H1 (cell line): ENCODE data around the gene RASSF3. TPM values are rescaled to one million over a fixed set of nuclear protein-coding genes. Genes with fewer than 3 reads are reported as not detected.

Experiments used
- CTCF ChIA-PET: fragments of 300-600 bp; sonication (Branson Sonifier 250); formaldehyde crosslinking; loops from one replicate; lab custom pipeline; 2021; ENCODE audit not compliant: partially characterized antibody; lab: Charles Lee
- POLR2A ChIA-PET: fragments of 300-600 bp; sonication (Branson Sonifier 250); formaldehyde crosslinking; loops from one replicate; lab custom pipeline; 2021; ENCODE audit warnings: inconsistent platforms; ENCODE audit not compliant: partially characterized antibody; lab: Charles Lee
- DNase-seq, 2 experiments: peaks; one replicate each; pipeline versions ENCODE4 v3.0.0 to v3.0.0-alpha.2; 2010 to 2022; ENCODE audit warnings: low spot score in 2 of 2, low read depth in 1 of 2, mixed read lengths in 1 of 2
- FAIRE-seq: peaks from 2 replicates; lab custom pipeline; 2011; peaks lifted over from hg19 to GRCh38; lab: Jason Lieb, UNC
- H2AFZ ChIP-seq: 2 replicates; pipeline ENCODE4 v1.8.1; 2012; ENCODE audit warnings: low read length, inconsistent platforms
- H2AK5ac ChIP-seq: 2 replicates; pipeline ENCODE4 v1.6.1; 2013; ENCODE audit warnings: low read depth, low read length
- H2BK120ac ChIP-seq: replicated peaks from 2 replicates; pipeline ENCODE3; 2013; ENCODE audit warnings: low read depth, low read length, inconsistent platforms
- H2BK12ac ChIP-seq: 2 replicates; pipeline ENCODE4 v1.6.1; 2013; ENCODE audit warnings: low read depth, low read length
- H2BK15ac ChIP-seq: 2 replicates; pipeline ENCODE4 v1.6.1; 2013; ENCODE audit warnings: low read length
- H2BK20ac ChIP-seq: 2 replicates; pipeline ENCODE4 v1.6.1; 2013; ENCODE audit warnings: low read length
- H2BK5ac ChIP-seq: 2 replicates; pipeline ENCODE4 v1.6.1; 2013; ENCODE audit warnings: low read depth, low read length
- H3K14ac ChIP-seq: 2 replicates; pipeline ENCODE4 v1.6.1; 2013; ENCODE audit warnings: inconsistent platforms; ENCODE audit not compliant: insufficient read length
- H3K18ac ChIP-seq: 2 replicates; pipeline ENCODE4 v1.6.1; 2013; ENCODE audit warnings: low read length; ENCODE audit errors: extremely low read depth
- H3K23ac ChIP-seq: 2 replicates; pipeline ENCODE4 v1.6.1; 2013; ENCODE audit warnings: inconsistent platforms; ENCODE audit not compliant: insufficient read length
- H3K23me2 ChIP-seq: 2 replicates; pipeline ENCODE4 v1.6.1; 2013; ENCODE audit warnings: low read depth, low read length
- H3K27ac ChIP-seq: 2 replicates; pipeline ENCODE4 v1.6.1; 2011; ENCODE audit warnings: low read depth, low read length, inconsistent platforms
- H3K27me3 ChIP-seq, 4 experiments: replicated peaks in 1 of 4; 1 replicate in 1 of 4; 2 replicates in 3 of 4; pipeline versions ENCODE4 v1.6.1 to v1.8.1; 2011 to 2013; ENCODE audit warnings: low read length in 3 of 4, mild to moderate bottlenecking in 3 of 4, inconsistent platforms in 2 of 4, mixed read lengths in 2 of 4, moderate library complexity in 1 of 4; ENCODE audit not compliant: control insufficient read depth in 3 of 4, insufficient read depth in 3 of 4; ENCODE audit errors: extremely low read depth in 1 of 4
- H3K36me3 ChIP-seq, 4 experiments: 2 replicates each; pipeline versions ENCODE4 v1.6.1 to v1.8.1; 2011 to 2013; ENCODE audit warnings: mild to moderate bottlenecking in 4 of 4, low read length in 3 of 4, moderate library complexity in 2 of 4, control low read depth in 1 of 4, inconsistent platforms in 1 of 4; ENCODE audit not compliant: insufficient read depth in 4 of 4, control insufficient read depth in 2 of 4
- H3K4ac ChIP-seq: replicated peaks from 2 replicates; pipeline ENCODE3; 2013; ENCODE audit warnings: low read length, low read depth, mixed read lengths, inconsistent platforms; ENCODE audit not compliant: insufficient read length
- H3K4me1 ChIP-seq, 4 experiments: replicated peaks in 1 of 4; 1 replicate in 1 of 4; 2 replicates in 3 of 4; pipeline versions ENCODE4 v1.6.1 to v1.8.1; 2011 to 2013; ENCODE audit warnings: low read length in 3 of 4, inconsistent platforms in 2 of 4, mixed read lengths in 1 of 4; ENCODE audit not compliant: insufficient read depth in 4 of 4, control insufficient read depth in 3 of 4
- H3K4me2 ChIP-seq, 2 experiments: 2 replicates each; pipeline versions ENCODE4 v1.6.1 to v1.8.1; 2011 to 2013; ENCODE audit warnings: low read depth in 2 of 2, low read length in 2 of 2, control low read depth in 1 of 2, inconsistent platforms in 1 of 2, mild to moderate bottlenecking in 1 of 2; ENCODE audit not compliant: insufficient read depth in 1 of 2
- H3K4me3 ChIP-seq, 4 experiments: fragments of 200-600, 300-600 bp in 1 of 4; sonication (generic), shearing (Covaris generic), sonication (Bioruptor Twin) in 1 of 4; 2 replicates each; pipeline versions ENCODE4 v1.5.1 to v1.8.1; 2011 to 2016; ENCODE audit warnings: low read length in 4 of 4, low read depth in 3 of 4, control low read depth in 2 of 4, inconsistent platforms in 2 of 4, mild to moderate bottlenecking in 2 of 4, mixed read lengths in 1 of 4, moderate library complexity in 1 of 4; ENCODE audit not compliant: insufficient read depth in 2 of 4; ENCODE audit errors: extremely low read depth in 1 of 4
- H3K56ac ChIP-seq: replicated peaks from 2 replicates; pipeline ENCODE3; 2013; ENCODE audit warnings: low read depth, mild to moderate bottlenecking, mixed read lengths, low read length, inconsistent platforms; ENCODE audit not compliant: insufficient read length
- H3K79me1 ChIP-seq: 2 replicates; pipeline ENCODE4 v1.6.1; 2013; ENCODE audit warnings: low read depth, low read length, control low read depth
- H3K79me2 ChIP-seq, 2 experiments: 2 replicates each; pipeline versions ENCODE4 v1.6.1 to v1.8.1; 2012 to 2013; ENCODE audit warnings: low read length in 2 of 2, mild to moderate bottlenecking in 2 of 2, inconsistent platforms in 1 of 2; ENCODE audit not compliant: insufficient read depth in 2 of 2, control insufficient read depth in 1 of 2
- H3K9ac ChIP-seq, 4 experiments: replicated peaks in 1 of 4; 1 replicate in 1 of 4; 2 replicates in 3 of 4; pipeline versions ENCODE4 v1.6.1 to v1.8.1; 2011 to 2013; ENCODE audit warnings: low read depth in 3 of 4, low read length in 3 of 4, control low read depth in 2 of 4, mild to moderate bottlenecking in 2 of 4, moderate library complexity in 2 of 4, inconsistent platforms in 1 of 4; ENCODE audit errors: extremely low read depth in 1 of 4
- H3K9me3 ChIP-seq, 2 experiments: 2 replicates each; pipeline versions ENCODE4 v1.6.1 to v1.8.1; 2012 to 2013; ENCODE audit warnings: mild to moderate bottlenecking in 2 of 2, moderate library complexity in 2 of 2, control low read depth in 1 of 2, inconsistent platforms in 1 of 2, low read depth in 1 of 2, low read length in 1 of 2, mixed read lengths in 1 of 2; ENCODE audit not compliant: insufficient read depth in 2 of 2
- H4K20me1 ChIP-seq, 2 experiments: replicated peaks in 1 of 2; 2 replicates each; pipeline versions ENCODE3 to v1.8.1; 2011 to 2013; ENCODE audit warnings: inconsistent platforms in 2 of 2, low read length in 2 of 2, mild to moderate bottlenecking in 1 of 2; ENCODE audit not compliant: insufficient read depth in 2 of 2, control insufficient read depth in 1 of 2
- H4K5ac ChIP-seq: 2 replicates; pipeline ENCODE4 v1.6.1; 2013; ENCODE audit warnings: low read length, low read depth, mixed read lengths, inconsistent platforms; ENCODE audit not compliant: insufficient read length
- H4K8ac ChIP-seq: 2 replicates; pipeline ENCODE4 v1.8.0; 2013; ENCODE audit warnings: mild to moderate bottlenecking, moderate library complexity, low read length, inconsistent platforms; ENCODE audit not compliant: insufficient read depth; ENCODE audit errors: extremely low read depth
- H4K91ac ChIP-seq: replicated peaks from 2 replicates; pipeline ENCODE3; 2013; ENCODE audit warnings: low read length, mixed read lengths, inconsistent platforms; ENCODE audit not compliant: insufficient read length
- BACH1 ChIP-seq: IDR thresholded peaks from 2 replicates; pipeline ENCODE4 v1.6.1; 2012; ENCODE audit warnings: low read length, improper control_type of control experiment
- BCL11A ChIP-seq, 2 experiments: IDR thresholded peaks; one replicate each; pipeline ENCODE4 v1.6.1; 2011; ENCODE audit warnings: low read depth in 2 of 2, low read length in 2 of 2, mild to moderate bottlenecking in 2 of 2
- EGR1 ChIP-seq: IDR thresholded peaks from 2 replicates; pipeline ENCODE4 v1.6.1; 2011; ENCODE audit warnings: low read depth, low read length, borderline replicate concordance
- EZH2 ChIP-seq: fragments of 200-600 bp; sonication (generic); IDR thresholded peaks from 2 replicates; pipeline ENCODE4 v1.7.1; 2012; ENCODE audit warnings: low read depth, mild to moderate bottlenecking, moderate library complexity, low read length, inconsistent platforms; ENCODE audit not compliant: severe bottlenecking
- GTF2F1 ChIP-seq: IDR thresholded peaks from 2 replicates; pipeline ENCODE4 v1.6.1; 2012; ENCODE audit warnings: low read depth, low read length, improper control_type of control experiment, borderline replicate concordance
- MAFK ChIP-seq: IDR thresholded peaks from 2 replicates; pipeline ENCODE4 v1.6.1; 2012; ENCODE audit warnings: low read depth, mild to moderate bottlenecking, improper control_type of control experiment, low read length
- NANOG ChIP-seq: IDR thresholded peaks from 2 replicates; pipeline ENCODE4 v1.6.1; 2011; ENCODE audit warnings: low read length, low read depth, mild to moderate bottlenecking, inconsistent platforms; ENCODE audit not compliant: insufficient read depth, poor library complexity, severe bottlenecking
- POLR2AphosphoS5 ChIP-seq: IDR thresholded peaks from 2 replicates; pipeline ENCODE4 v1.6.1; 2011; ENCODE audit warnings: low read depth, low read length
- SP2 ChIP-seq: IDR thresholded peaks from 2 replicates; pipeline ENCODE4 v1.6.1; 2012; ENCODE audit warnings: mild to moderate bottlenecking, low read length, inconsistent platforms
- SRF ChIP-seq: IDR thresholded peaks from 2 replicates; pipeline ENCODE4 v1.6.1; 2011; ENCODE audit warnings: mild to moderate bottlenecking, low read depth, low read length, moderate library complexity
- TAF1 ChIP-seq: IDR thresholded peaks from 2 replicates; pipeline ENCODE4 v1.6.1; 2011; ENCODE audit warnings: mild to moderate bottlenecking, low read depth, low read length
- TAF7 ChIP-seq: optimal IDR thresholded peaks from 2 replicates; pipeline ENCODE3; 2011; ENCODE audit warnings: low read depth, mild to moderate bottlenecking, inconsistent platforms, low read length, moderate library complexity, borderline replicate concordance
- TCF12 ChIP-seq: IDR thresholded peaks from 2 replicates; pipeline ENCODE4 v1.6.1; 2011; ENCODE audit warnings: low read depth, mild to moderate bottlenecking, low read length
- WGBS, 2 experiments: shearing (Covaris generic) in 1 of 2; methylation state at CpG; one replicate each; pipeline versions ENCODE4 v1.1.6 to v1.1.7; 2013 to 2015; ENCODE audit warnings: low lambda C conversion rate in 2 of 2, mixed read lengths in 2 of 2, inconsistent platforms in 1 of 2, low coverage in 1 of 2, missing lambda C conversion rate in 1 of 2; ENCODE audit not compliant: insufficient replicate concordance in 2 of 2, insufficient coverage in 1 of 2, insufficient read length in 1 of 2; ENCODE audit errors: extremely low coverage in 1 of 2, missing lambda C conversion rate in 1 of 2; 5-methylcytosine and 5-hydroxymethylcytosine counted together
- polyA plus RNA-seq, 7 experiments: library from polyadenylated mRNA; depleted of rRNA in 3 of 7; stranded (reverse) in 5 of 7; unstranded in 2 of 7; fragments of >200 nt in 5 of 7; fragments of 200-250 nt in 2 of 7; gene quantifications; 1 replicate in 5 of 7; 2 replicates in 1 of 7; 4 replicates in 1 of 7; pipeline versions ENCODE4 v1.2.1 to v1.2.3, GENCODE V29; 2011 to 2013; ENCODE audit warnings: missing spikeins in 2 of 7, mixed read lengths in 2 of 7
- total RNA-seq: library from RNA; stranded (reverse); fragmentation: NEBNext Ultra II Directional; extraction: Animal tissue kit (Norgen Biotek cat#: 25700); gene quantifications from 2 replicates; pipeline ENCODE4 v1.2.1, GENCODE V29; 2021
- TF ChIP-seq, protein P1 (sequence below): IDR thresholded peaks from 2 replicates; pipeline ENCODE4 v1.6.1; 2011; ENCODE audit warnings: low read depth, mild to moderate bottlenecking, low read length; ENCODE audit not compliant: insufficient read depth

Gene RASSF3
- total and polyA plus RNA-seq, 2 of the 8 experiments (the other 6 are each of a cell fraction or from before 2014, with no cell fraction given): 19.1 to 64.3 TPM

DNA sequence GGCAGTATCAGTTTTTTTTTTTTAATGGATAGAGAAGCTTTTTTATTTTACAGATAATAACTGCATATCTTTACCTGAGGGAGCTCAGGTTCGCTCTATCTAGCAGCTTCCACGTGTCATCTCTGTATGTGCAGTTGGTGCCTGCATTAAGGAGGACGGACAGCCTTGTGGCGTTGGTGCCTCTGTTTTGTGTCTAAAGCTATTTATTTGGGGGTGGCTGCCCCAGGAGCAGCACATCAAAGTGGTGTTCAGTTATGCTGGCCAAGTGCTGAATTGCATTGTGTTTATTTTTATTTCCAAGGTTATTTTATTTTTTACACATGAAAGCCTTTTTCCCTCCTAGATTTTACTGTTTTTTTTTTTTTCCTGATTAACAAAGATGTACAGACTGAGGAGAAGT is 59.7 kb downstream of the RASSF3 start:
- no peak overlapping the region for H3K18ac ChIP-seq
- no peaks in the 10 kb centered on the region for H3K23me2 ChIP-seq
- no peak overlapping the region for H3K27ac ChIP-seq
- H3K79me1 ChIP-seq: peaks cover 11% of the 10 kb centered on the region
- no peak overlapping the region for H4K91ac ChIP-seq
- DNase-seq (no peak), FAIRE-seq (no peak)
- peak overlapping the region; percentile 96 for H2AK5ac ChIP-seq
- H3K4me3 ChIP-seq: no peak overlapping the region
- H3K4me2 ChIP-seq: peak overlapping the region in 1 of 2 experiments; percentile 7; a peak in 1 of 4 replicates
- H3K9ac ChIP-seq: no peak overlapping the region
- no peaks in the 10 kb centered on the region for H3K27me3 ChIP-seq
- H3K36me3 ChIP-seq: no peaks in the 10 kb centered on the region
- no peak overlapping the region for H3K4ac ChIP-seq
- peaks cover 10 to 46% (median 38%) of the 10 kb centered on the region in 4 experiments for H3K4me1 ChIP-seq
- CTCF ChIA-PET: interaction anchor here (0.6 to 2.1 kb wide), 9 partner anchors 8 to 125 kb away, joined by 3 to 8 read pairs (median 3); no protein-coding TSS in a partner anchor
- no peak overlapping the region for H4K5ac ChIP-seq
- no peak overlapping the region for H3K56ac ChIP-seq
- POLR2A ChIA-PET: interaction anchor here (0.7 to 1.0 kb wide), 2 partner anchors 11 to 52 kb away, joined by 3 read pairs; no protein-coding TSS in a partner anchor
- 75% methylated on average over 4 of the region's 4 CpGs; no CpG with 5 or more reads in 1 of the 2 experiments for WGBS, 2 experiments
- no peak overlapping the region for H2BK20ac ChIP-seq
- H2BK15ac ChIP-seq: 0 out of 2 replicates have a peak overlapping the region, but pooled peaks have one; percentile 75
- H3K14ac ChIP-seq: no peak overlapping the region
- H3K23ac ChIP-seq: no peak overlapping the region
- H3K79me2 ChIP-seq: peaks cover 14 to 90% of the 10 kb centered on the region in 2 experiments; a peak in 3 of 4 replicates
- no peak overlapping the region for H4K8ac ChIP-seq
- H4K20me1 ChIP-seq: peaks cover 7 to 9% of the 10 kb centered on the region in 2 experiments
- H2BK12ac ChIP-seq: no peak overlapping the region
- no peak overlapping the region for H2AFZ ChIP-seq
- no peaks in the 10 kb centered on the region for H3K9me3 ChIP-seq
- H2BK120ac ChIP-seq: no peak overlapping the region
- no peak overlapping the region for H2BK5ac ChIP-seq
- TF ChIP-seq MAFK (no peak), BACH1 (no peak), EZH2 (no peak), TAF7 (no peak), TCF12 (no peak), NANOG (no peak), TAF1 (no peak), GTF2F1 (no peak), POLR2AphosphoS5 (no peak), EGR1 (no peak), SRF (no peak), SP2 (no peak), BCL11A (IDR thresholded peaks at IDR 0.05; ENCODE audit: low read depth in 2 of 2, low read length in 2 of 2) (no peak)
- TF ChIP-seq, protein P1, sequence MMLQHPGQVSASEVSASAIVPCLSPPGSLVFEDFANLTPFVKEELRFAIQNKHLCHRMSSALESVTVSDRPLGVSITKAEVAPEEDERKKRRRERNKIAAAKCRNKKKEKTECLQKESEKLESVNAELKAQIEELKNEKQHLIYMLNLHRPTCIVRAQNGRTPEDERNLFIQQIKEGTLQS: no peak
